B cell (primary cell): ENCODE measurements around the gene ACTN2. TPM values are rescaled to one million over a fixed set of nuclear protein-coding genes. Genes with fewer than 3 reads are reported as not detected.

ENCODE experiments used
- ATAC-seq: fragments of 200-7000 bp; cut with Tn5 transposase; one replicate; pipeline ENCODE4 v1.10.0; 2021; ENCODE audit warnings: low read depth, mild to moderate bottlenecking, moderate number of reproducible peaks, moderate library complexity
- CTCF ChIA-PET: fragments of 350-600 bp; sonication (Branson Sonifier 250); formaldehyde crosslinking; loops from one replicate; lab custom pipeline; 2021; ENCODE audit warnings: antibody characterized with exemption, inconsistent platforms; lab: Charles Lee
- POLR2A ChIA-PET: fragments of 350-600 bp; sonication (Branson Sonifier 250); formaldehyde crosslinking; loops from one replicate; lab custom pipeline; 2021; ENCODE audit warnings: antibody characterized with exemption; lab: Charles Lee
- DNase-seq: peaks from one replicate; pipeline ENCODE4 v3.0.0; 2013
- H2AFZ ChIP-seq: 2 replicates; pipeline ENCODE4 v1.6.1; 2012; ENCODE audit warnings: mild to moderate bottlenecking, low read depth, low read length; ENCODE audit not compliant: insufficient read depth, poor library complexity, severe bottlenecking
- H3K27ac ChIP-seq, 2 donors: 1 replicate in 1 of 2; 2 replicates in 1 of 2; pipeline ENCODE4 v1.5.1; 2012 to 2013; ENCODE audit warnings: low read length in 2 of 2, mild to moderate bottlenecking in 2 of 2, moderate library complexity in 1 of 2
- H3K27me3 ChIP-seq, 4 experiments: fragments of 200-600 bp in 1 of 4; sonication (generic) in 1 of 4; replicated peaks in 1 of 4; 1 replicate in 2 of 4; 2 replicates in 2 of 4; pipeline versions ENCODE4 v1.6.1 to v1.7.0; 2013 to 2016; ENCODE audit warnings: low read length in 3 of 4, mild to moderate bottlenecking in 2 of 4, mixed read lengths in 1 of 4, moderate library complexity in 1 of 4; ENCODE audit not compliant: insufficient read depth in 4 of 4, control insufficient read depth in 3 of 4; ENCODE audit errors: control extremely low read depth in 1 of 4
- H3K36me3 ChIP-seq, 2 experiments: replicated peaks in 1 of 2; 1 replicate in 1 of 2; 2 replicates in 1 of 2; pipeline versions ENCODE4 v1.6.1 to v1.7.1; 2013; ENCODE audit warnings: low read length in 1 of 2; ENCODE audit not compliant: insufficient read depth in 2 of 2, control insufficient read depth in 1 of 2; ENCODE audit errors: control extremely low read depth in 1 of 2, extremely low read depth in 1 of 2
- H3K4me1 ChIP-seq, 2 donors: fragments of 200-600 bp in 1 of 2; sonication (generic) in 1 of 2; 1 replicate in 1 of 2; 2 replicates in 1 of 2; pipeline versions ENCODE4 v1.5.1 to v1.6.1; 2013 to 2017; ENCODE audit warnings: low read length in 2 of 2; ENCODE audit not compliant: control insufficient read depth in 2 of 2, insufficient read depth in 2 of 2
- H3K4me2 ChIP-seq: replicated peaks from 2 replicates; pipeline ENCODE3; 2012; ENCODE audit warnings: mild to moderate bottlenecking, low read depth, low read length; ENCODE audit not compliant: poor library complexity, severe bottlenecking
- H3K4me3 ChIP-seq, 5 experiments: fragments of 200-600 bp in 1 of 5; sonication (generic) in 1 of 5; 1 replicate in 3 of 5; 2 replicates in 2 of 5; pipeline versions ENCODE4 v1.5.1 to v1.7.0; 2011 to 2016; ENCODE audit warnings: low read length in 4 of 5, mild to moderate bottlenecking in 4 of 5, low read depth in 2 of 5, control low read depth in 1 of 5, moderate library complexity in 1 of 5; ENCODE audit not compliant: insufficient read depth in 1 of 5; ENCODE audit errors: control extremely low read depth in 1 of 5, extremely low read depth in 1 of 5
- H3K79me2 ChIP-seq: fragments of 200-600 bp; sonication (generic); one replicate; pipeline ENCODE4 v1.6.0; 2016; ENCODE audit warnings: low read length; ENCODE audit not compliant: control insufficient read depth, insufficient read depth
- H3K9ac ChIP-seq: fragments of 200-600 bp; sonication (generic); 2 replicates; pipeline ENCODE4 v1.6.1; 2017; ENCODE audit warnings: mild to moderate bottlenecking, low read length, moderate library complexity
- H3K9me3 ChIP-seq, 3 donors: one replicate each; pipeline versions ENCODE4 v1.6.1 to v1.7.1; 2013; ENCODE audit warnings: low read length in 2 of 3; ENCODE audit not compliant: control insufficient read depth in 2 of 3, insufficient read depth in 1 of 3; ENCODE audit errors: control extremely low read depth in 1 of 3
- H4K20me1 ChIP-seq: 2 replicates; pipeline ENCODE4 v1.6.0; 2012; ENCODE audit warnings: mild to moderate bottlenecking, low read length; ENCODE audit not compliant: insufficient read depth, control insufficient read depth, poor library complexity, severe bottlenecking
- H3K27ac Mint-ChIP-seq: one replicate; pipeline ENCODE4 v1.8.0; 2021; ENCODE audit warnings: mixed read lengths
- H3K27me3 Mint-ChIP-seq: one replicate; pipeline ENCODE4 v1.8.0; 2021; ENCODE audit warnings: mixed read lengths
- H3K4me1 Mint-ChIP-seq: one replicate; pipeline ENCODE4 v1.8.0; 2021; ENCODE audit warnings: mixed read lengths
- H3K4me3 Mint-ChIP-seq: one replicate; pipeline ENCODE4 v1.8.0; 2021; ENCODE audit warnings: mixed read lengths
- H3K9me3 Mint-ChIP-seq: one replicate; pipeline ENCODE4 v1.8.0; 2022; ENCODE audit warnings: mixed read lengths; ENCODE audit not compliant: insufficient read depth
- CTCF ChIP-seq: fragments of 200-600 bp; IDR thresholded peaks from one replicate; pipeline ENCODE4 v1.8.0; 2022; ENCODE audit warnings: antibody characterized with exemption, mild to moderate bottlenecking
- EZH2 ChIP-seq: IDR thresholded peaks from 2 replicates; pipeline ENCODE4 v1.6.1; 2012; ENCODE audit warnings: borderline replicate concordance, low read depth, mild to moderate bottlenecking, moderate library complexity, low read length; ENCODE audit not compliant: insufficient read depth, poor library complexity, severe bottlenecking
- WGBS: methylation state at CpG from one replicate; pipeline ENCODE4 v1.1.5; 2013; ENCODE audit warnings: missing lambda C conversion rate; ENCODE audit not compliant: insufficient coverage; 5-methylcytosine and 5-hydroxymethylcytosine counted together
- intact Hi-C: fragments of 100-400 bp; cut with micrococcal nuclease; formaldehyde crosslinking; loops from one replicate; pipeline ENCODE4 v1.10.0; 2022
- polyA plus RNA-seq: library from polyadenylated mRNA; depleted of rRNA; stranded (reverse); fragments of >200 nt; gene quantifications from 2 replicates; pipeline ENCODE4 v1.2.3, GENCODE V29; 2012
- total RNA-seq, 2 donors: library from RNA; stranded (reverse); fragments of 120-200 nt in 1 of 2; gene quantifications; 1 replicate in 1 of 2; 2 replicates in 1 of 2; pipeline versions ENCODE4 v1.2.3 to v1.2.4, GENCODE V29; 2013 to 2022

Gene ACTN2
- total and polyA plus RNA-seq, 2 donors (not counting 1 experiment from before 2014, with no cell fraction given), result 0.30 TPM; not detected in 1

- CTCF ChIA-PET, result no interaction called here
Observed at GRCh38 chr1:236750928-236751327, 64.6 kb downstream of the ACTN2 start.

GRCh38 chr1:236751385-236751784 lies 65.1 kb downstream of the ACTN2 start:
- Mint-ChIP-seq H3K27ac (no peak overlapping the region), H3K27me3 (peaks cover 5% of the 10 kb centered on the region), H3K9me3 (no peaks in the 10 kb centered on the region), H3K4me1 (no peaks in the 10 kb centered on the region), H3K4me3 (no peak overlapping the region)
- no peaks in the 10 kb centered on the region for H3K27me3 ChIP-seq
- CTCF ChIA-PET, result interaction anchor here (0.5 kb wide), 1 partner anchor 23 kb away, joined by 3 read pairs; no protein-coding TSS in a partner anchor
- intact Hi-C loops, result no loop called here
- H3K4me2 ChIP-seq, result no peak overlapping the region
- TF ChIP-seq EZH2, result no peak
- no peak for TF ChIP-seq CTCF
- DNase-seq (no peak), ATAC-seq (no peak)
- no peaks in the 10 kb centered on the region for H4K20me1 ChIP-seq
- no peak overlapping the region for H3K9ac ChIP-seq
- H3K4me3 ChIP-seq, result no peak overlapping the region
- H3K4me1 ChIP-seq, result no peaks in the 10 kb centered on the region
- no peaks in the 10 kb centered on the region for H3K79me2 ChIP-seq
- POLR2A ChIA-PET, result no interaction called here
- H3K9me3 ChIP-seq, result no peaks in the 10 kb centered on the region
- H2AFZ ChIP-seq, result no peak overlapping the region
- 91% methylated on average over 10 of the region's 16 CpGs for WGBS
- no peaks in the 10 kb centered on the region for H3K36me3 ChIP-seq
- no peak overlapping the region for H3K27ac ChIP-seq

More at GRCh38 chr1:236750928-236751327, 64.6 kb downstream of the ACTN2 start:
- H3K9me3 Mint-ChIP-seq, result no peaks in the 10 kb centered on the region
- H3K4me2 ChIP-seq, result no peak overlapping the region
- TF ChIP-seq CTCF, result no peak
- TF ChIP-seq EZH2, result no peak
- peaks cover 5% of the 10 kb centered on the region for H3K27me3 Mint-ChIP-seq
- H3K27me3 ChIP-seq, result no peaks in the 10 kb centered on the region
- H3K4me1 Mint-ChIP-seq, result no peaks in the 10 kb centered on the region
- no peak for ATAC-seq
- no peaks in the 10 kb centered on the region for H4K20me1 ChIP-seq
- no peak overlapping the region for H2AFZ ChIP-seq
- no CpG with 5 or more reads among the region's 3 CpGs for WGBS
- H3K27ac Mint-ChIP-seq, result no peak overlapping the region
- H3K4me1 ChIP-seq, result no peaks in the 10 kb centered on the region
- intact Hi-C loops, result no loop called here
- no peak overlapping the region for H3K4me3 Mint-ChIP-seq
- no peak overlapping the region for H3K4me3 ChIP-seq
- H3K27ac ChIP-seq, result no peak overlapping the region
- H3K79me2 ChIP-seq, result no peaks in the 10 kb centered on the region
- POLR2A ChIA-PET, result no interaction called here
- no peak overlapping the region for H3K9ac ChIP-seq
- no peak for DNase-seq
- no peaks in the 10 kb centered on the region for H3K9me3 ChIP-seq
- no peaks in the 10 kb centered on the region for H3K36me3 ChIP-seq
